ENCODE results near the gene CCNK.

Gene CCNK

GRCh38 chr14:99467336-99468078 lies 13.7 kb upstream of the CCNK start:
- peak; percentile 32 for DNase-seq

GRCh38 chr14:99468081-99468480 lies 13.1 kb upstream of the CCNK start:
- no peak for DNase-seq

DNA sequence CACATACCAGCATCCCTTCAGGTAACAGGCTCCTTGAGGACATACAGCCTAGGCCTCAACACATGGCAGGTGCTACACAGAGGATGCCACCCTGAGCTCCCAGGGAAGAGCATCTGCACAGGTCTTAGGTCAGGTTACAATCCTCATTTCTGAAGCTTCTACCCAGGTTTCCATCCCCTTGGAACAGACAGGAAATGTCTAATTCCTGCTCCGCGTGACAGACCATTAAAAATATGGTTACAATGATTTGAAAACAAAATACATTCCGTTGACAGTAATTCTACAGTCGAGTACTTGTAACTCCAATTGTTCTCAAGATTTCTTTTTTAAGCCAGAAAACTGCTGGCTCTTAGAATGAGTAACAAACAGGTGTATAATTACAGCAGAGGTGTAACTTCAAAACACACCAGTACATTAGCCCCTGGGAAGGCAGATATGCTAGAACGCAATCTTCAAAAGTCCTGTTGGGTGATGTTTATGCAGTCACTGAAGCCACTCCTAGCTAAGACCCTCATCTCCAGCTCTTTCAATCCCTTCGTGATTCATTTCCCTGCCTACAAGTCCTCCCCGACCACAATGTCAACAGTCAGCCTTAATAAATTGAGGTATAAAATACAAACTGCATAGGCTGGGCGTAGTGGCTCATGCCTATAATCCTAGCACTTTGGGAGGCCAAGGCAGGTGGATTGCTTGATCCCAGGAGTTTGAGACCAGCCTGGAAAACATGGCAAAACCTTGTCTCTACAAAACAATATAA lies 12.2 kb upstream of the CCNK start:
- no peak for DNase-seq

DNA sequence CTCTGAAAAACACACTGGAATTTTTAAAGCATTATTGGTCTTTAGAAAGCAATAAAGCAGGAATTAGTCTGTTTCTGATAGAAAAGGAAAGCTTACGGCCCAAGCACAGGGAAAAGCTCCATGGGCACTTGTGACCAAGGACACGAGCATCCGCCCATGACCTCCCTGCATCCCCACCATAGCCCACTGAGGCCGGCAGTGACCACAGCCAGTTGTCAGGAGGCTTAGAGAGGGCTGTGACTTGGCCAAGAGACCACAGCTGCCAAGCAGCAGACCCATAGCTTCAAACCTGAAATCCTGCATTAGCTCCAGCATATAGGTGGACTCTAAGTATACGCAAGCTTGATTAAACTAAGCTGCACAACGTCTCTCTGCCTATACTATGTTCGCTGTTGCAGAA lies 9.5 kb upstream of the CCNK start:
- DNase-seq, result no peak

- DNase-seq, result no peak
Observed at GRCh38 chr14:99472937-99473336, 8.3 kb upstream of the CCNK start.

GRCh38 chr14:99473458-99473857 lies 7.8 kb upstream of the CCNK start:
- DNase-seq, result no peak

GRCh38 chr14:99475179-99475578 lies 6.0 kb upstream of the CCNK start:
- DNase-seq, result no peak

DNA sequence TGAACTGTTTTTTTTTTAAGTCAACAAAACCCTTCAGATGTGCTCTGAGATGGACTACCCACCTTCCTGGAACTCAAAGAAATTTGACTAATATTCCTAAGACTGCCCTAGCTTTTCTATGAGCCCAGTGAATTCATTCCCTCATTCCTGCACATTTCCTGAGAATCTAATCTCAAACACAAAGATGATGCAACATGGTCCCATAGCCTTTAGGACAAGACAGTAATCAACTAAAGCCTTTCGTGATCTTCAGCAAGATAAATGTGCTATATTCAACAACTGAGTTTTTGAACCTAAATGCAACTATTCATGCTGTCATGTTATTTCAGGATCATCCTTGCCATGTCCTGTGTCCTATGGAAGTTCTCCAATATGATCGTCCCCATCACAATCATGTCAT lies 5.5 kb upstream of the CCNK start:
- no peak for DNase-seq

GRCh38 chr14:99476864-99477263 lies 4.3 kb upstream of the CCNK start:
- peak; percentile 35 for DNase-seq

DNA sequence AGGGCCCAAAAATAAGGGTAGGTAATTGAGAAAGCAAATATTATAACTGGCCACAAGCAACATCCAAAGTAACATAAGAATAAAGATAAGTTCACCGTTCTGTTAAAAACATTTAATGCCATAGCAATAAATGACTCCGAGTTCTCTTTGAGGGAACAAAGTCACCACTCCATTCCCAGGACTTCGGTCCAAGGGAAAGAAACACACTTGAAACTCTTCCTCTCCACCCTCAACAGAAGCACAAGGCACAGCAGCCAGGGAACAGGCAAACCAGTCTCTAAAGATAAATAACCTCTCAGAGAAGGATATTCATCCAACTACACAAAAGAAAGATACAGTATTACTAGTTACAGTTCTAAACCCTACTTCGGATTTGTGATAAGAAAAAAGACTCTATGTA lies 3.1 kb upstream of the CCNK start:
- DNase-seq, result peak; percentile 13

DNA sequence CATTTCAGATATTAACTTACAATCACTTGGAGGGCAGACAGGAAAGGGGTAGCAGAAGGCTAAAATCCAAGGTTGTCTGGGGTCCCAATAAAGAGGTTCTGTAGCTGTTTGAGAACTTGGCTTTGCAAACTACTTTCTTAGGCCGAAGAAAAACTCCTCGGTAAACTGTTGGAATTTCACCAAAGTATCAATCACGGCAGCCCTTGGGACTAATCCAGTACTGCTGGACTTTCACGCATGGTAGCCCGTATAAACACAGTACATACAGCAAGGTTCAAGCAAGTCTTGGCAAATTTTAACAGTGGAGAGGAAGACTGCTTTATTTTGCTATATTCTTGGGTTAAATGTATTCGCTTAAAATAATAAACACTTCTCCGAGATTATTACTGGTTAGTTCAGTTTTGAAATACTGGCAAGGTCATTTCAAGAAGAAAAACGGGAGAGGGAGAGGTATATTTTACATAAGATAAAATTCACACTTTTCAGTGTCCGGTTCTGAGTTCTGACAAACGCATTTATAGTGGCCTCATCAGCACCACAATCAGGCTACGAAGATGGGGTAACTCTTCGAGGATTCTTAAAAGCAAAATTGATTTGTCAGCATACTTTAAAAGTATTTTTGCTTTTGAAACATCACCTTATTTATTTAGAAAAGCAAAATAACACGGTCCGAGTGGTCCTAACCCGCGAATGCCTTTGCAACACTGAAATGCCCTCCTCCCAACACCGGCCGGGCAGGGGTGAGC lies 1.9 kb upstream of the CCNK start:
- DNase-seq, result peak; percentile 11

DNA sequence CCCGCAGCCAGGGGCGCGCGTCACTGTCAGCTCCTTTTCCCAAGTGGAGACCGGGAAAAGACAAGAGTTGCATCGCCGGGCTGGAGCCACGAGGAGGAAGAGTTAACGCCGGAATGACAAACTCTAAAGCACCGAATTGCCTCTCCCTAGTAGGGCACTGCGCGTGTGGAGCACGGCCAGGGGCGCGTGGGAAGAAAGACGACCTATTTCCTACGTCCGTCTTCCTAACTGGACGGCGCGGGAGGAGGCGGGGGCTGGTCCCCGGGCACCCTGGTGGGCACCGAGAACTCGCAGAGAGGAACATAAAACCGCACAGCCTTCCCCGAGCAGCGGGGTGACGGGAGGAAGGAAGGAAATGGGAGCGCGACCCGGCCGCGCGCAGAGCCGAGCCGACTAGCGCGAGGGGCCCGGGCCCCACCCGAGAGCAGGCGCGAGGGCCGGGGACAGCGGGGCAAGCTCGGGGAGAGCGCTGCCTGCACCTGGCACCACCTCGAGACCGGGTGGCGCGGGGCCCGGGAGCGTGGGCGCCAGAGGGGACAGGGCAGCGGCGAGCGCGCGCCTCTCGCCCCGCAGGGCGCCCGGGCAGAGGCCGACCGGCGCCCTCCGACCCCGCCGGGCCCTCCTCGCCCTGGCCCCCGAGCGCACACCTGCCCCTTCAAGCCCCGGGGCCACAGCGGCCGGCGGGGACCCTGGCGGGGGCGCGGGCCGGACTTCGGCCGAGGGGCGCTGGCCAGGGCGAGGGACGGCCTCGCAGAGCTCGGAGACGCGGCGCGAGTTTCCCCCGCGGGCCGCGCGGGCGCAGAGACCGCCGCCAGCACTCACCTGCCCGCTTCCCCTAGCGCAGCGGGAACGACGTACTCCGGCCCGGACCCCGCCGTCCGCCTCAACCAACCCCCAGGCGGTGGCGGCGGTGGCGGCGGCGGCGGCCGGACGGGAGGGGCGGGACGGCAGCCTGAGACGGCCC lies 1.0 kb upstream of the CCNK start, which contains the start of gene SETD3:
SETD3 (minus strand) TSS at position 954 of the 964 bp plus-strand sequence. CDS start 15,054 bp downstream, outside the sequence.
- peak; percentile 61 for DNase-seq

DNA sequence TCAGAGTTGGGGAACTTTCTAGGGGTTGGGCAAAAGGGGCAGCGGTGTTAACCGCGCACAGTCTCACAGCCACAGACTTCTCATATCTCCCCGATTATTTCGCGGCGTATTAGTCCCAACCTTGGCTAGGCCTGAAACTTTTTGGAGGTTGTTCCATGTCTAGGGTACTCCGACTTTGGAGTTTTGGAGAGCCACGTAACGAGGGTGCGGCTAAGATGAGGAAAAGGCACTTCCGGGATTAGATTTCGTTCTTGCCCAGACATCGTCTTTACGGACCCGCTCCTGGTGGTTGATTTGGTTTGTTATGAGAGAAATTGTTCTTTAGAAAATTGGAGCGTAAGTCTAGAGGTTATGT lies 513 bp downstream of the CCNK start:
- peak; percentile 63 for DNase-seq

DNA sequence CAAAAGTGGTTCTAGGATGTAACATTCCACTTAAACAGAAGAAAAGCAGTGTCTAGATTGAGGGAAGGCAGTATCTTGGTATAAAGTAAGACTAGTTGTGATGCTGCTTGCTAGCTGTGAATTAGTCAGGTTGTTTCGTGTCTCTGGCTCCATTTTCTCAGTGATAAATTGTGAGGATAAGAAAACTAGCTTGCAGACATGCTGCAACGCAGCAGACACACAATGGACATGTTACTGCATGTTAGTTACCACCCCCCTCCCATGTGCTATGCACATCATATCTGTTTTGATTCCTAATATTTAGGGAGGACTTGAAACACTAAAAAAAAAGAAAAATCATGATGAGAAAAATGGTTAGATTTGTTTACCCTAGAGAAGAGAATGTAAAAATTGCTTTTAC lies 2.9 kb downstream of the CCNK start:
- no peak for DNase-seq

GRCh38 chr14:99497341-99497740 lies 16.1 kb downstream of the CCNK start:
- no peak for DNase-seq

DNA sequence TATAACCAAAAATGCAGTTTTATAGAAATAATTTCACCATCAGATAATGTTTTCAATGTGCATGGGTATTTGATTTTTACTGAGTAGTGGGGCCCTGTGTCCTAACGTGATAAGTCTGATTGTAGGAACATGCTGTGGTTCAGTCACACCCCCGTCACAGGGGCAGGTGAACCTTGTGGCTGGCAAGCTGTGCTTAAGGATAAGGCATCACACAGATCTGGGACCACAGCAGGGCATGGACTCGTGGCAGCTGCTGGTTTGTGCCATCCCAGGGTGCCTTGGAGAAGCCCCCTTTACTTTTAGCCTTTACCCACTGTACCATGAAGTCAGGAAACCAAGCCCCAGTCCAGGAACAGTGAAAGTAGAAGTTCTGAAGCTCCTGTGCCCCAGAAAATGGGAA lies 16.7 kb downstream of the CCNK start:
- peak; percentile 34 for DNase-seq

GRCh38 chr14:99502989-99503421 lies 21.8 kb downstream of the CCNK start:
- no peak for DNase-seq

- no peak for DNase-seq
Observed at GRCh38 chr14:99503848-99504453, 22.7 kb downstream of the CCNK start.

DNA sequence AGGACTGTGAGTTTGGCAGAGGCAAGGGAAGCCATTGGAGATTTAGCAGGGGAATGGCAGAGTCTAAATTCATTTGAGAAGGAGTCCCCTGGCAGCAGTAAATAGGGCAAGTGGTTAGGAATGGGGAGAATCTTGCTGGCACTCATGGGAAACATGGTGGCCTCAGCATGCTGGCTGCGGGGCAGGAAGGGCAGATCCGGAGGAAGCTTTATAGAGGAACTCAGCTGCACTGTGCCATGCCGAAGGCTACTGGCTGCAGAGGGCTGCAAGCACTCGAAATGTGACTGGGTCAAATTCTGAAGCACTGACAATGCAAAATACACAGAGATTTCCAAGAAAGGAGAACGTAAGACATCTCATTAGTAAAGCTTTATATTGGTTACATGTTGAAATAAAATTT lies 23.9 kb downstream of the CCNK start:
- DNase-seq, result no peak

GRCh38 chr14:99506276-99506675 lies 25.1 kb downstream of the CCNK start:
- no peak for DNase-seq

GRCh38 chr14:99507860-99508640 lies 26.8 kb downstream of the CCNK start:
- no peak for DNase-seq

Measured in hematopoietic multipotent progenitor cell treated with erythropoietin and hydrocortisone succinate and interleukin-3 and kit ligand, for 6 days (in vitro differentiated cells).